Measurements from ENCODE around the gene LHFPL6.

The LHFPL6 gene

DNA sequence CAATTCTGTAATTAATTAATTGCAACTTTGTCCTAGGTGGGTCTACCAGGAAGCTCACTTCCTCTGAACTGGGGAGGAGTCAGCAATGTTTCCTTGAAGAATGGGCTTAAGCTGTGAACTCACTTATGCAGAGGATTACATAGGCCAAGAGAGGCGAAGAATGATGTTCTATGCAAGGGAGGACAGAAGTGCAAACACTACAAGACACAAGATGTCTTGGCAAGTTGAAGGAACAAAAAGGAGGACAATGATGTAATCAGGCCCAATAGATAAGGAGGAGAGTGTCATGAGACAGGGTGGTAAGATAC is 275.9 kb downstream of the LHFPL6 start:
- H3K9me3 ChIP-seq (ENCODE audit: insufficient read depth, low read depth, low read length): no peaks in the 10 kb centered on the region
- no peaks in the 10 kb centered on the region for H3K27me3 ChIP-seq (ENCODE audit: insufficient read depth, low read length)
- no peaks in the 10 kb centered on the region for H3K36me3 ChIP-seq (ENCODE audit: insufficient read depth, low read depth, low read length)
- no peak overlapping the region for H3K9ac ChIP-seq (ENCODE audit: low read depth, low read length)
- peaks cover 17% of the 10 kb centered on the region for H3K4me1 ChIP-seq (ENCODE audit: insufficient read depth, low read length)
- no peak overlapping the region for H3K4me3 ChIP-seq (ENCODE audit: low read length)
- no peak overlapping the region for H3K27ac ChIP-seq (ENCODE audit: low read length)

DNA sequence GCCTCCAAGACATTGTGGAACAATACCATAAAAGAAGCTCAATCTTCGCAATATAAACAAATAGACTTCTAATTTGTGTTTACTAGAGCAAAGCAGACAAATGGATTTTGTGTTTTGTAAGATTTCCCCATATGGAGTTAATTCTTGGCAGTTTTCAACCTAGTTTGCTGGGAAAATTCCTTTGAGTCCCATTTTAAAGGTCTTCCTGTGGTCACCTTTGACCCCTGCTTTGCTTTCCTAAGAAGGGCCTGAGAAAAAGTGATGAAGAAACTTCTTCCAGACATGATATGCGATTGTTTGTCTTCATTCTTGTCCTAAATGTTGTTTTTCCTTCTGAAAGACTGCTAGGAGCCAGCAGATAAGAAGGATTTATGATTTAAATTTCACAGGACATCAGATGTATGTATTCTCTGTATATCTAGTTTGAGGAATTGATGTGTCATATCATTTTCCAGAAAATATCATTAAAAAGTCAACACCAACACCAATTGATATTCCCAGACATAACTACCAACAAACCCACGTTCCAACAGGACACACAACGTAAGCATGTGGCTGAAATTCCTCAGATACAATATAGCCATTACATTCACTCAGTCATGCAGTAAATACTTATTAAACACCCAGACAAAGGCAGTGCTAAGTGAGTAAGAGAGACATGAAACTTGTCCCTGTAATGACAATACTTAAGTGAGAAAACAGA is 276.4 kb downstream of the LHFPL6 start:
- Histone ChIP-seq H3K27ac (ENCODE audit: low read length) (no peak overlapping the region), H3K4me3 (ENCODE audit: low read length) (no peak overlapping the region), H3K27me3 (ENCODE audit: insufficient read depth, low read length) (no peaks in the 10 kb centered on the region), H3K4me1 (ENCODE audit: insufficient read depth, low read length) (peaks cover 17% of the 10 kb centered on the region), H3K36me3 (ENCODE audit: insufficient read depth, low read depth, low read length) (no peaks in the 10 kb centered on the region), H3K9ac (ENCODE audit: low read depth, low read length) (no peak overlapping the region), H3K9me3 (ENCODE audit: insufficient read depth, low read depth, low read length) (no peaks in the 10 kb centered on the region)

- no peak overlapping the region for H3K9ac ChIP-seq (ENCODE audit: low read depth, low read length)
- no peak overlapping the region for H3K4me3 ChIP-seq (ENCODE audit: low read length)
- no peak overlapping the region for H3K27ac ChIP-seq (ENCODE audit: low read length)
- no peaks in the 10 kb centered on the region for H3K9me3 ChIP-seq (ENCODE audit: insufficient read depth, low read depth, low read length)
- peaks cover 16% of the 10 kb centered on the region for H3K4me1 ChIP-seq (ENCODE audit: insufficient read depth, low read length)
- no peaks in the 10 kb centered on the region for H3K36me3 ChIP-seq (ENCODE audit: insufficient read depth, low read depth, low read length)
- H3K27me3 ChIP-seq (ENCODE audit: insufficient read depth, low read length): no peaks in the 10 kb centered on the region
These were observed 278.1 kb downstream of the LHFPL6 start for GRCh38 chr13:39324806-39325311.

GRCh38 chr13:39322836-39323585 is 280.0 kb downstream of the LHFPL6 start:
- Histone ChIP-seq H3K27ac (ENCODE audit: low read length) (no peak overlapping the region), H3K9ac (ENCODE audit: low read depth, low read length) (no peak overlapping the region), H3K4me1 (ENCODE audit: insufficient read depth, low read length) (peaks cover under 1% of the 10 kb centered on the region; the same call in 1 of the 2 replicates), H3K36me3 (ENCODE audit: insufficient read depth, low read depth, low read length) (no peaks in the 10 kb centered on the region), H3K4me3 (ENCODE audit: low read length) (no peak overlapping the region), H3K27me3 (ENCODE audit: insufficient read depth, low read length) (no peaks in the 10 kb centered on the region), H3K9me3 (ENCODE audit: insufficient read depth, low read depth, low read length) (no peaks in the 10 kb centered on the region)

DNA sequence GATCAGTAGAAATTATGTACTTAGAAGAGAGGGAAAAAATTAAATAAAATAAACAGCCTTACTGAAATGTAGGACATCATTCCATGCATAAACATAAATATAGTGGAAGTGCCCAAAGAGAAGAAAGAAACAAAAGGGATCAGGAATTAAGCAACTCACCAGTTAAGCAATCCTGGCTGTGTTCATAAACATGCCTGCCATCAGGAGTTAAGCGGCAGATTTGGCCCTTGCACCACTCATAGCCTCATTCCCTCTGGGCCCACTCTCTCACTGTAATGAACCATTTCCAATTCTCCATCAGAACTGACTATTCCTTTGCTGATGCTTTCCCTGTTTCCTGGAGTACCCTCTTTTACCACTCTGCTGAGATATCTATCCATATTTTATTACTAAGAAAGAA is 281.4 kb downstream of the LHFPL6 start:
- no peaks in the 10 kb centered on the region for H3K9me3 ChIP-seq (ENCODE audit: insufficient read depth, low read depth, low read length)
- no peaks in the 10 kb centered on the region for H3K27me3 ChIP-seq (ENCODE audit: insufficient read depth, low read length)
- H3K4me1 ChIP-seq (ENCODE audit: insufficient read depth, low read length): no peaks in the 10 kb centered on the region
- no peaks in the 10 kb centered on the region for H3K36me3 ChIP-seq (ENCODE audit: insufficient read depth, low read depth, low read length)
- H3K27ac ChIP-seq (ENCODE audit: low read length): no peak overlapping the region
- no peak overlapping the region for H3K4me3 ChIP-seq (ENCODE audit: low read length)
- H3K9ac ChIP-seq (ENCODE audit: low read depth, low read length): no peak overlapping the region

DNA sequence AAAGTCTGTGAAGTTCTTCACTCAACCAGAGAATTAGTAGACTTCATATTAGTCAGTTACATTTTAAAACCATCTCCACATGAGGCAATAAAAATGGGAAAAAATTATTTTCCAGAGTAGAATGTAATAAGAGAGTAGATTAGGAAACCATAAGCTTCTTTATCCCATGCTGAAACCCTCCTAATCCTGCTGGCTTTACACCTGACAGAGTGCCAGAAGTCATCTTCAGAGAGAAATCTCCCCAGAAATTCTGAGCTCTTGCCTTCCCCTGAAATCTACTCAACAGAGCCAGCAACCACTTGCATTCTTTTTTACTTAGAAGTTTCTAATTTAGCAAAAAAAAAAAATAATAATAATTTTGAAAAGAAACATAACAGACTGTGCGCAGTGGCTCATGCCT is 284.8 kb downstream of the LHFPL6 start:
- no peaks in the 10 kb centered on the region for H3K36me3 ChIP-seq (ENCODE audit: insufficient read depth, low read depth, low read length)
- H3K27me3 ChIP-seq (ENCODE audit: insufficient read depth, low read length): no peaks in the 10 kb centered on the region
- no peak overlapping the region for H3K9ac ChIP-seq (ENCODE audit: low read depth, low read length)
- no peaks in the 10 kb centered on the region for H3K4me1 ChIP-seq (ENCODE audit: insufficient read depth, low read length)
- H3K9me3 ChIP-seq (ENCODE audit: insufficient read depth, low read depth, low read length): no peaks in the 10 kb centered on the region
- H3K4me3 ChIP-seq (ENCODE audit: low read length): no peak overlapping the region
- H3K27ac ChIP-seq (ENCODE audit: low read length): no peak overlapping the region

DNA sequence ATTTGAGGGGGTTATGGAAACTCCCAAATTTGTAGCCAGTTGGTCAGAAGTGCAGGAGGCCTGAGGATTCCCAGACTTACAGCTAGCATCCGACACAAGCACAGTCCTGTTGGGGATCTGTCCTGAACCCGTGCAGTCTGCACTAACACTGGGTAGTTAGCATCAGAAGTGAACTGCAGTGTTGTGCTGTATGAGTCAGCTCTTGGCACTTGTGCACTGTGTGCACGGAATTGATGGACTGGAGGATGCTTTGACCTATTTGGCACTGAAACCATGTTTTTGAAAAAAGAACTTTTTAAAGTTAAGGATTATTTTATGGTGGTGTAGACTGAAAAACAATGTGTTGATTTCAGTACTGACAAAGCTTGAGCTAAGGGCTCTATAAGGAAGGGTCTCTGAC is 285.7 kb downstream of the LHFPL6 start:
- H3K27ac ChIP-seq (ENCODE audit: low read length): no peak overlapping the region
- H3K27me3 ChIP-seq (ENCODE audit: insufficient read depth, low read length): no peaks in the 10 kb centered on the region
- H3K9ac ChIP-seq (ENCODE audit: low read depth, low read length): no peak overlapping the region
- H3K4me1 ChIP-seq (ENCODE audit: insufficient read depth, low read length): no peaks in the 10 kb centered on the region
- H3K36me3 ChIP-seq (ENCODE audit: insufficient read depth, low read depth, low read length): no peaks in the 10 kb centered on the region
- no peaks in the 10 kb centered on the region for H3K9me3 ChIP-seq (ENCODE audit: insufficient read depth, low read depth, low read length)
- no peak overlapping the region for H3K4me3 ChIP-seq (ENCODE audit: low read length)

GRCh38 chr13:39315796-39316195 is 287.2 kb downstream of the LHFPL6 start:
- no peak overlapping the region for H3K27ac ChIP-seq (ENCODE audit: low read length)
- H3K27me3 ChIP-seq (ENCODE audit: insufficient read depth, low read length): no peaks in the 10 kb centered on the region
- H3K36me3 ChIP-seq (ENCODE audit: insufficient read depth, low read depth, low read length): no peaks in the 10 kb centered on the region
- H3K4me1 ChIP-seq (ENCODE audit: insufficient read depth, low read length): no peaks in the 10 kb centered on the region
- no peaks in the 10 kb centered on the region for H3K9me3 ChIP-seq (ENCODE audit: insufficient read depth, low read depth, low read length)
- H3K4me3 ChIP-seq (ENCODE audit: low read length): no peak overlapping the region
- H3K9ac ChIP-seq (ENCODE audit: low read depth, low read length): no peak overlapping the region

GRCh38 chr13:39313721-39314120 is 289.3 kb downstream of the LHFPL6 start:
- no peaks in the 10 kb centered on the region for H3K9me3 ChIP-seq (ENCODE audit: insufficient read depth, low read depth, low read length)
- no peak overlapping the region for H3K27ac ChIP-seq (ENCODE audit: low read length)
- no peaks in the 10 kb centered on the region for H3K4me1 ChIP-seq (ENCODE audit: insufficient read depth, low read length)
- H3K4me3 ChIP-seq (ENCODE audit: low read length): no peak overlapping the region
- H3K27me3 ChIP-seq (ENCODE audit: insufficient read depth, low read length): no peaks in the 10 kb centered on the region
- H3K36me3 ChIP-seq (ENCODE audit: insufficient read depth, low read depth, low read length): no peaks in the 10 kb centered on the region
- no peak overlapping the region for H3K9ac ChIP-seq (ENCODE audit: low read depth, low read length)

DNA sequence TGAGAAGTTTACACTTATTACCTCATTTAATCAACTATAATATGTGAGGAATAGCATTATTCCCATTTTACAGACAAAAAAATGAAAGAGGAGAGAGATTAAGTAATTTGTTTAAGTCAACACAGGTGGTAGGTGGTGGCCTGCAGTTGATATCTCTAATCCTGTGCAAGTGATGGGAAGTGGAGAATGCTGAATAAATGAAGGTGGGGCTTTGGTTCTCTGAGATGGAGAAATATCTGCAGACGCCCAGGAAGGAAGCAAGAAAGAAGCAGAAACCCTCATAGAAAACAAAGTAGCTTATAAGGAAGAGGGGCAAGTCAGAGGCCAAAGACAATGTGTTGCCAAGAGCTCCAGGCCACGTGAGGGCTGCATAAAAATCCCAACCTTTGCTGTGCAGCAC is 290.4 kb downstream of the LHFPL6 start:
- H3K4me1 ChIP-seq (ENCODE audit: insufficient read depth, low read length): no peaks in the 10 kb centered on the region
- no peaks in the 10 kb centered on the region for H3K27me3 ChIP-seq (ENCODE audit: insufficient read depth, low read length)
- no peaks in the 10 kb centered on the region for H3K9me3 ChIP-seq (ENCODE audit: insufficient read depth, low read depth, low read length)
- no peak overlapping the region for H3K9ac ChIP-seq (ENCODE audit: low read depth, low read length)
- H3K27ac ChIP-seq (ENCODE audit: low read length): no peak overlapping the region
- no peaks in the 10 kb centered on the region for H3K36me3 ChIP-seq (ENCODE audit: insufficient read depth, low read depth, low read length)
- no peak overlapping the region for H3K4me3 ChIP-seq (ENCODE audit: low read length)

- H3K9ac ChIP-seq (ENCODE audit: low read depth, low read length): no peak overlapping the region
- no peaks in the 10 kb centered on the region for H3K9me3 ChIP-seq (ENCODE audit: insufficient read depth, low read depth, low read length)
- H3K36me3 ChIP-seq (ENCODE audit: insufficient read depth, low read depth, low read length): no peaks in the 10 kb centered on the region
- H3K4me1 ChIP-seq (ENCODE audit: insufficient read depth, low read length): no peaks in the 10 kb centered on the region
- no peak overlapping the region for H3K4me3 ChIP-seq (ENCODE audit: low read length)
- no peak overlapping the region for H3K27ac ChIP-seq (ENCODE audit: low read length)
- H3K27me3 ChIP-seq (ENCODE audit: insufficient read depth, low read length): no peaks in the 10 kb centered on the region
These were observed 291.4 kb downstream of the LHFPL6 start for GRCh38 chr13:39311619-39312018.

DNA sequence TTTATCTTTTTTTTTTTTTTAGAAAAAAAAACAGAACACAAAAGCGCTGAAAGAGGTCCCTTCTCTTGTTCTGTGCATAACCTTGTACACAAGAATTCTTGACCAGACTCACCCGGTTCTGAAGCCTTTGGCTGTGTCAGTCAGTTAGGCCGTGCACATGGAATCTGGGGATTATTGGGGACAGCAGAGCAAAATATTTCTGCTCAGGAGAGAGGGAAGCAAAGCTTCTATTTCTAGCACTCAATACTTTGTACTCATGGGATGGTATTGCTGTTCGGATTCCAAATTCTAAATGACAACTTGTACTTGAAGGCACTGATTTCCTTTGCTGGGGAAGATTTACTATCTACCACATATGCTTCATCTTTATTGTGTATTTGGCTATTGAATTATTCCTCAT is 292.0 kb downstream of the LHFPL6 start:
- Histone ChIP-seq H3K4me1 (ENCODE audit: insufficient read depth, low read length) (no peaks in the 10 kb centered on the region), H3K9me3 (ENCODE audit: insufficient read depth, low read depth, low read length) (no peaks in the 10 kb centered on the region), H3K4me3 (ENCODE audit: low read length) (no peak overlapping the region), H3K9ac (ENCODE audit: low read depth, low read length) (no peak overlapping the region), H3K27ac (ENCODE audit: low read length) (no peak overlapping the region), H3K36me3 (ENCODE audit: insufficient read depth, low read depth, low read length) (no peaks in the 10 kb centered on the region), H3K27me3 (ENCODE audit: insufficient read depth, low read length) (no peaks in the 10 kb centered on the region)
